ENCODE results near the gene NTRK2.
"Not testable (repeated sequence)": the region's sequence is repeated elsewhere in the genome, so short reads cannot be mapped to it uniquely, and the experiment has no call there.

The NTRK2 gene

GRCh38 chr9:85056203-85056572 is 386.7 kb downstream of the NTRK2 start:
- CTCF ChIA-PET: no interaction called here
- POLR2A ChIA-PET (ENCODE audit: low non-redundant PET): no interaction called here

GRCh38 chr9:85061969-85062368 is 392.4 kb downstream of the NTRK2 start:
- no peak for TF ChIP-seq CTCF (conservative IDR thresholded peaks at IDR 0.05; ENCODE audit: low read depth)
- POLR2A ChIA-PET (ENCODE audit: low non-redundant PET): no interaction called here
- H3K27ac ChIP-seq: no peak overlapping the region
- DNase-seq (ENCODE audit: low spot score): no peak
- CTCF ChIA-PET: no interaction called here

More at GRCh38 chr9:85056203-85056572, 386.7 kb downstream of the NTRK2 start:
- TF ChIP-seq CTCF (conservative IDR thresholded peaks at IDR 0.05; ENCODE audit: low read depth): no peak
- no peak overlapping the region for H3K27ac ChIP-seq
- no peak for DNase-seq (ENCODE audit: low spot score)

- ChIA-PET CTCF (no interaction called here), POLR2A (ENCODE audit: low non-redundant PET) (no interaction called here)
- no peak for DNase-seq (ENCODE audit: low spot score)
- no peak overlapping the region for H3K27ac ChIP-seq
- TF ChIP-seq CTCF (conservative IDR thresholded peaks at IDR 0.05; ENCODE audit: low read depth): no peak
Measured at GRCh38 chr9:85062385-85063022, 393.0 kb downstream of the NTRK2 start.

GRCh38 chr9:85064811-85065371 is 395.4 kb downstream of the NTRK2 start:
- no peak for DNase-seq (ENCODE audit: low spot score)
- CTCF ChIA-PET: no interaction called here
- POLR2A ChIA-PET (ENCODE audit: low non-redundant PET): no interaction called here

GRCh38 chr9:85067792-85068191 is 398.3 kb downstream of the NTRK2 start:
- TF ChIP-seq CTCF (conservative IDR thresholded peaks at IDR 0.05; ENCODE audit: low read depth): no peak
- CTCF ChIA-PET: interaction anchor here (0.7 kb wide), 1 partner anchor 670 kb away, joined by 3 read pairs; no protein-coding TSS in a partner anchor
- H3K27ac ChIP-seq: no peak overlapping the region

More at GRCh38 chr9:85064811-85065371, 395.4 kb downstream of the NTRK2 start:
- TF ChIP-seq CTCF (conservative IDR thresholded peaks at IDR 0.05; ENCODE audit: low read depth): no peak
- no peak overlapping the region for H3K27ac ChIP-seq

GRCh38 chr9:85069421-85069820 is 399.9 kb downstream of the NTRK2 start:
- H3K27ac ChIP-seq; POLR2A ChIA-PET (ENCODE audit: low non-redundant PET); DNase-seq (ENCODE audit: low spot score): not testable (repeated sequence)
- CTCF ChIA-PET: interaction anchor here (0.6 kb wide), 1 partner anchor 21 kb away, joined by 3 read pairs; no protein-coding TSS in a partner anchor

More at GRCh38 chr9:85067792-85068191, 398.3 kb downstream of the NTRK2 start:
- no peak for DNase-seq (ENCODE audit: low spot score)
- POLR2A ChIA-PET (ENCODE audit: low non-redundant PET): no interaction called here
